Heart right ventricle (tissue), 16 donors: ENCODE data around the gene SPACA1. TPM values are rescaled to one million over a fixed set of nuclear protein-coding genes. Genes with fewer than 3 reads are reported as not detected.

Source experiments
- ATAC-seq, 8 donors: fragments of 200-7000 bp; cut with Tn5 transposase; one replicate each; pipeline ENCODE4 v1.9.1; 2020; ENCODE audit warnings: mild to moderate bottlenecking in 8 of 8, moderate library complexity in 8 of 8, moderate number of reproducible peaks in 1 of 8
- DNase-seq, 2 donors: peaks; one replicate each; pipeline ENCODE4 v3.0.0-alpha.2; 2020
- H3K27ac ChIP-seq, 10 donors: fragments of 200-600 bp; sonication (generic) in 2 of 10; one replicate each; pipeline versions ENCODE4 v1.5.0 to v1.8.0; 2020 to 2022; ENCODE audit warnings: mild to moderate bottlenecking in 3 of 10
- H3K27me3 ChIP-seq, 7 donors: fragments of 200-600 bp; one replicate each; pipeline ENCODE4 v1.8.0; 2021 to 2022; ENCODE audit warnings: mild to moderate bottlenecking in 2 of 7
- H3K36me3 ChIP-seq, 9 donors: fragments of 200-600 bp; sonication (generic) in 1 of 9; one replicate each; pipeline versions ENCODE4 v1.5.0 to v1.8.0; 2020 to 2022; ENCODE audit warnings: mild to moderate bottlenecking in 2 of 9
- H3K4me1 ChIP-seq, 9 donors: fragments of 200-600 bp; sonication (generic) in 1 of 9; one replicate each; pipeline versions ENCODE4 v1.5.0 to v1.8.0; 2020 to 2022; ENCODE audit warnings: mild to moderate bottlenecking in 4 of 9
- H3K4me3 ChIP-seq, 10 donors: fragments of 200-600 bp; sonication (generic) in 2 of 10; one replicate each; pipeline versions ENCODE4 v1.5.0 to v1.8.0; 2020 to 2022; ENCODE audit warnings: mild to moderate bottlenecking in 7 of 10, moderate library complexity in 2 of 10
- H3K9me3 ChIP-seq, 11 donors: fragments of 200-600 bp in 10 of 11; sonication (generic) in 2 of 11; one replicate each; pipeline versions ENCODE4 v1.5.0 to v1.8.0; 2013 to 2022; ENCODE audit warnings: mild to moderate bottlenecking in 2 of 11, control low read depth in 1 of 11, moderate library complexity in 1 of 11
- WGBS, 2 donors: extraction: QIAGEN DNeasy Blood & Tissue Kit; methylation state at CpG; one replicate each; pipeline ENCODE4 v1.1.7; 2013; ENCODE audit warnings: inconsistent platforms in 1 of 2; 5-methylcytosine and 5-hydroxymethylcytosine counted together
- intact Hi-C, 10 donors: fragments of 100-400 bp; cut with DNase I; formaldehyde crosslinking; loops; one replicate each; pipeline versions ENCODE4 v1.11.1 to v1.14.2; 2022
- polyA plus RNA-seq, 2 donors: library from polyadenylated mRNA; stranded (reverse); fragments of 200-250 nt; gene quantifications; one replicate each; pipeline ENCODE4 v1.2.3, GENCODE V29; 2013
- total RNA-seq, 10 donors: library from RNA; stranded (reverse); fragmentation: NEBNext Ultra II Directional in 3 of 10; extraction: Animal tissue kit (Norgen Biotek cat#: 25700) in 3 of 10; gene quantifications; one replicate each; pipeline versions ENCODE4 v1.2.1 to v1.2.4, GENCODE V29; 2021 to 2023
- TF ChIP-seq, protein P1 (sequence below), 9 donors: fragments of 200-600 bp; sonication (generic) in 2 of 9; IDR thresholded peaks; one replicate each; pipeline versions ENCODE4 v1.5.0 to v1.8.0; 2021 to 2022; ENCODE audit warnings: antibody characterized with exemption in 9 of 9, mild to moderate bottlenecking in 5 of 9, moderate library complexity in 1 of 9
- donor health status: Arrhythmogenic right ventricular cardiomyopathy.
- donor health status: ischemic (EF 13 %, LVEDD 7.1; RV severe dilation, severe dysfunction).
- donor health status: healthy with polysubstance abuse.
- donor health status: DM: no; HTN: yes; CAD: no.
- donor health status: DM: no; HTN: no; CAD: no.
- donor health status: ischemic (EF 25% LVEDD 6.9; RV normal size, moderate dysfunction).
- donor health status: ischemic (EF 25% LVEDD 5.7; RV mildly dilated, moderate dysfunction).
- donor health status: healthy.
- donor health status: DM: yes; HTN: yes; CAD: no.
- donor health status: Ischemic cardiomyopathy.
- donor health status: ischemic (EF 35%, LVEDD 5.7; RV mildly dilated, moderate dysfunction).
- donor health status: nonischemic (EF 11% LVEDD 7.7; RV severe dilation, severe dysfunction).
- donor health status: DM: yes; HTN: yes; CAD: no.
- donor health status: PGD.
- donor health status: ischemic (EF 29% LVEDD 5.4; RV normal size, mild dysfunction).
- donor health status: nonischemic (EF 23%, LVEDD 6.1; RV moderate dilation, normal function).

SPACA1 gene
- total and polyA plus RNA-seq, 12 donors: not detected

- TF ChIP-seq, protein P1, sequence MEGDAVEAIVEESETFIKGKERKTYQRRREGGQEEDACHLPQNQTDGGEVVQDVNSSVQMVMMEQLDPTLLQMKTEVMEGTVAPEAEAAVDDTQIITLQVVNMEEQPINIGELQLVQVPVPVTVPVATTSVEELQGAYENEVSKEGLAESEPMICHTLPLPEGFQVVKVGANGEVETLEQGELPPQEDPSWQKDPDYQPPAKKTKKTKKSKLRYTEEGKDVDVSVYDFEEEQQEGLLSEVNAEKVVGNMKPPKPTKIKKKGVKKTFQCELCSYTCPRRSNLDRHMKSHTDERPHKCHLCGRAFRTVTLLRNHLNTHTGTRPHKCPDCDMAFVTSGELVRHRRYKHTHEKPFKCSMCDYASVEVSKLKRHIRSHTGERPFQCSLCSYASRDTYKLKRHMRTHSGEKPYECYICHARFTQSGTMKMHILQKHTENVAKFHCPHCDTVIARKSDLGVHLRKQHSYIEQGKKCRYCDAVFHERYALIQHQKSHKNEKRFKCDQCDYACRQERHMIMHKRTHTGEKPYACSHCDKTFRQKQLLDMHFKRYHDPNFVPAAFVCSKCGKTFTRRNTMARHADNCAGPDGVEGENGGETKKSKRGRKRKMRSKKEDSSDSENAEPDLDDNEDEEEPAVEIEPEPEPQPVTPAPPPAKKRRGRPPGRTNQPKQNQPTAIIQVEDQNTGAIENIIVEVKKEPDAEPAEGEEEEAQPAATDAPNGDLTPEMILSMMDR (IDR thresholded peaks at IDR 0.05): no peak
- ATAC-seq (no peak), DNase-seq (no peak)
- H3K27ac ChIP-seq: no peak overlapping the region
- peaks cover 0 to 21% (median 10%) of the 10 kb centered on the region in 7 donors for H3K27me3 ChIP-seq
- H3K4me1 ChIP-seq: no peaks in the 10 kb centered on the region
- no peaks in the 10 kb centered on the region for H3K36me3 ChIP-seq
- no peak overlapping the region for H3K4me3 ChIP-seq
- intact Hi-C loops: no loop called here
- H3K9me3 ChIP-seq: peaks cover 0 to 6% (median 0%) of the 10 kb centered on the region in 11 donors
Observed at GRCh38 chr6:88044530-88044929, 3.1 kb upstream of the SPACA1 start.

DNA sequence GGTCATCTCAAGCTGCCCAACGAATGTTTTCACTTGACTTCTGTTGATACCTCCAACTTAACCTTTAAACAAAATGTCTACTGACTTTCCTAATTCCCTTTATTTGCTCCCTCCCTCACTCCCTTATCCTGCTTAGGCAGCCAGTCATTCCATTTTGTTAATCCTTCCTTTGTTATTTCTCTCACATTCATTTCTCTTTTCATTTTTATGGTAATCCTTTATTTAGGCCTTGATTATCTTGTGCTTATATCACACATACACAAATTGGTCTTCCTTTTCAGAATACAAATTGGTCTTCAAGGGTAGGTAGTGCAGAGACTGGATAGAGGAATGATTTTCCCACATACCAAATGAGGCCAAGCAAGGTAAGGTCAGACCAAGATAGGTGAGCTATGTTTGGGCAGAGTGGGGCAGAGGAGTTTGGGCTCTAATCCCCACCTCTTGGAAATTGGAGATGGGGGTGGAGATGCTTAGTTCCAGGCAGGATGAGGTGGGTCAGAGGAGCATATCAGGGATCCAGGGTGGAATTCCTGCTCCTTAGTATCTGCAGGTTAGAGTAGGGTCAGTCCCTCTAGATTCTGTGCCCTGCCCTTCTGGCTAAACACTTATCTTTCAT is 2.0 kb upstream of the SPACA1 start:
- Histone ChIP-seq H3K36me3 (no peaks in the 10 kb centered on the region), H3K9me3 (peaks cover 0 to 6% (median 0%) of the 10 kb centered on the region in 11 donors), H3K4me1 (no peaks in the 10 kb centered on the region), H3K27me3 (peaks cover 0 to 21% (median 10%) of the 10 kb centered on the region in 7 donors), H3K4me3 (no peak overlapping the region), H3K27ac (no peak overlapping the region)
- TF ChIP-seq, protein P1 (IDR thresholded peaks at IDR 0.05): no peak
- intact Hi-C loops: no loop called here
- ATAC-seq: no peak
- no peak for DNase-seq
- 72 to 78% methylated on average over 1 of the region's 1 CpG for WGBS, 2 donors

DNA sequence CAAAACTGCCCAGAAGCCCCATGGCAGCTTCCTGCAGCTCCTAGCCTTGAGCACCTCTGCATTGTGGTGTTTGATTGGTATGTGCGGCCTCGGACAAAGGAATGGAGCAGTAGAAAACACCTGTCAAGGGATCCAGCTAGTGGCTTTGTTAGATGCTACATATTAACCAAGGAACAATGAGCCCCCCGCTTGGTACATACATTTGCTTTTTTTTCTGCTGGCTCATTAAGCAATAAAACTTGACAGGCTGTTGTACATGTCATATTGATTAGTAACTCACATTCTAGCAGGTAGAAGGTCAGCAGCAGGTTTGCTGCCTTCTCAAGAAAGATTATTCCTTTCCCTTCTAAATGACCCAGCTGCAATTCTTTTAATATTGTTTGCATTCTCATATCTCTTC is 937 bp downstream of the SPACA1 start:
- 90 to 93% methylated on average over 3 of the region's 3 CpGs for WGBS, 2 donors
- H3K27ac ChIP-seq: no peak overlapping the region
- TF ChIP-seq, protein P1 (IDR thresholded peaks at IDR 0.05): no peak
- H3K36me3 ChIP-seq: no peaks in the 10 kb centered on the region
- H3K27me3 ChIP-seq: peaks cover 0 to 24% (median 10%) of the 10 kb centered on the region in 7 donors
- H3K4me3 ChIP-seq: no peak overlapping the region
- peaks cover 0 to 6% (median 0%) of the 10 kb centered on the region in 11 donors for H3K9me3 ChIP-seq
- intact Hi-C loops: no loop called here
- no peaks in the 10 kb centered on the region for H3K4me1 ChIP-seq
- ATAC-seq: no peak
- no peak for DNase-seq

DNA sequence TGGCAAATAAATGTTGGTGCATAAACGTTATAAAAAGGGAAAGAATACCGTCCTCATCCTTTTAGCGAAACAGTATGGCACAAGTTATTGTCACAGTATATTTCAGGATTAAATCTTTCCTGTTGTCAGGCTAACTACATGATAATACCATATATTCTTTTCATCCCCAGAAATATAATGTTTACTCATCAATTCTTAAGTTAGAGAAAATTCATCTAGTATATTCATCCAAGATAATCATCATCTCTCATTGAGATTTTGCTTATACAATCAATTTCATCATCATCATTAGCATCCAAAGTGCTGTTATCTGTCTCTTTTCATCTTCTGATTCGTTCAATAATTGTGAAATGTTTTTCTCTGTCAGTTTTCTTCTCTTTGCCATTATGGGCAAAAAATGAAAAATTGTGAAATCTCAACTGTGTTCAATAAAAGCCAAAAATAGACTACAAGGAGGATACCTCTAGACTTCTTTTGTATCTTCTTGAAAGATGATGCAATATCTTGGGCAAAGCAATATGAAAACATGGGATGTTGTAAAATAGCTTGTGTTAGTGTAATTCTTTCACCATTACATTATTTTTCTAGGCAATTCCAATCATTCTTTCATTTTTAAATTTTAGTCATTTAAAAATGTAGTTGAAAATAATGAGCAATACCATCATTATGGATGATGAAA is 2.6 kb downstream of the SPACA1 start:
- intact Hi-C loops: no loop called here

More for the DNA sequence above, 2.6 kb downstream of the SPACA1 start:
- WGBS, 2 donors: 65 to 68% methylated on average over 4 of the region's 4 CpGs
- H3K27me3 ChIP-seq: peaks cover 0 to 24% (median 10%) of the 10 kb centered on the region in 7 donors
- DNase-seq (no peak), ATAC-seq (no peak)
- TF ChIP-seq, protein P1 (IDR thresholded peaks at IDR 0.05): no peak
- H3K4me3 ChIP-seq: no peak overlapping the region
- H3K27ac ChIP-seq: no peak overlapping the region
- H3K4me1 ChIP-seq: no peaks in the 10 kb centered on the region
- H3K36me3 ChIP-seq: no peaks in the 10 kb centered on the region
- peaks cover 0 to 6% (median 0%) of the 10 kb centered on the region in 11 donors for H3K9me3 ChIP-seq
